Neural progenitor cell (in vitro differentiated cells): ENCODE data around the gene GRM2. TPM values are rescaled to one million over a fixed set of nuclear protein-coding genes. Genes with fewer than 3 reads are reported as not detected.

ENCODE experiments used
- DNase-seq: peaks from one replicate; pipeline ENCODE4 v3.0.0-alpha.2; 2016; ENCODE audit warnings: low spot score
- H2AFZ ChIP-seq: fragments of 200-600 bp; sonication (generic); replicated peaks from 2 replicates; pipeline ENCODE4 v1.6.1; 2016; ENCODE audit warnings: antibody characterized with exemption
- H3F3A ChIP-seq: fragments of 200-600 bp; sonication (generic); 2 replicates; pipeline ENCODE4 v1.6.1; 2016; ENCODE audit warnings: antibody characterized with exemption, low read depth
- H3K27ac ChIP-seq: fragments of 200-600 bp; sonication (generic); 2 replicates; pipeline ENCODE4 v1.5.1; 2016; ENCODE audit warnings: mild to moderate bottlenecking
- H3K27me3 ChIP-seq: fragments of 200-600 bp; sonication (generic); 2 replicates; pipeline ENCODE4 v1.6.1; 2016; ENCODE audit warnings: mild to moderate bottlenecking, moderate library complexity
- H3K36me3 ChIP-seq: fragments of 200-600 bp; sonication (generic); 2 replicates; pipeline ENCODE4 v1.5.1; 2016
- H3K4me1 ChIP-seq: fragments of 200-600 bp; sonication (generic); 2 replicates; pipeline ENCODE4 v1.6.1; 2016; ENCODE audit warnings: mixed run types
- H3K4me2 ChIP-seq: fragments of 200-600 bp; sonication (generic); 2 replicates; pipeline ENCODE4 v1.6.1; 2016
- H3K4me3 ChIP-seq: fragments of 200-600 bp; sonication (generic); 2 replicates; pipeline ENCODE4 v1.5.1; 2016
- H3K79me2 ChIP-seq: fragments of 200-600 bp; sonication (generic); 2 replicates; pipeline ENCODE4 v1.6.1; 2016; ENCODE audit warnings: low read depth
- H3K9ac ChIP-seq: fragments of 200-600 bp; sonication (generic); 2 replicates; pipeline ENCODE4 v1.6.1; 2016
- H3K9me3 ChIP-seq: fragments of 200-600 bp; sonication (generic); 2 replicates; pipeline ENCODE4 v1.5.1; 2016; ENCODE audit warnings: low read depth
- H4K20me1 ChIP-seq: fragments of 200-600 bp; sonication (generic); 2 replicates; pipeline ENCODE4 v1.6.1; 2016; ENCODE audit warnings: low read depth
- H3K27ac Mint-ChIP-seq: 3 replicates; pipeline ENCODE4 v1.8.0; 2021; ENCODE audit warnings: mixed read lengths
- H3K27me3 Mint-ChIP-seq: 2 replicates; pipeline ENCODE4 v1.8.0; 2022; ENCODE audit warnings: low read depth, mild to moderate bottlenecking, inconsistent platforms, moderate library complexity, mixed read lengths; ENCODE audit not compliant: insufficient read depth
- H3K36me3 Mint-ChIP-seq: 3 replicates; pipeline ENCODE4 v1.8.0; 2021; ENCODE audit warnings: mixed read lengths
- H3K4me1 Mint-ChIP-seq: 3 replicates; pipeline ENCODE4 v1.8.0; 2021; ENCODE audit warnings: mixed read lengths
- H3K4me3 Mint-ChIP-seq: 3 replicates; pipeline ENCODE4 v1.8.0; 2021; ENCODE audit warnings: mild to moderate bottlenecking, moderate library complexity, mixed read lengths
- H3K9me3 Mint-ChIP-seq: 3 replicates; pipeline ENCODE4 v1.8.0; 2020; ENCODE audit warnings: mixed read lengths
- CTCF ChIP-seq: fragments of 200-600 bp; sonication (generic); IDR thresholded peaks from 2 replicates; pipeline ENCODE4 v1.5.1; 2017; ENCODE audit warnings: antibody characterized with exemption, mild to moderate bottlenecking
- EZH2 ChIP-seq: fragments of 200-600 bp; sonication (generic); IDR thresholded peaks from 2 replicates; pipeline ENCODE4 v1.6.1; 2017; ENCODE audit warnings: antibody characterized with exemption, mild to moderate bottlenecking, moderate library complexity
- EZH2phosphoT487 ChIP-seq: fragments of 200-600 bp; sonication (generic); IDR thresholded peaks from 2 replicates; pipeline ENCODE4 v1.6.1; 2017; ENCODE audit warnings: antibody characterized with exemption
- total RNA-seq: library from RNA; depleted of rRNA; stranded (reverse); fragments of >200 nt; gene quantifications from 2 replicates; pipeline ENCODE4 v1.2.3, GENCODE V29; 2015; ENCODE audit warnings: low replicate concordance

The GRM2 gene
- total RNA-seq, 1 donor from 2014 or later: 1.9 TPM

- H3K36me3 Mint-ChIP-seq: no peaks in the 10 kb centered on the region
- H3K27ac ChIP-seq: no peak overlapping the region
- H3K4me3 Mint-ChIP-seq: no peak overlapping the region
- no peaks in the 10 kb centered on the region for H3K27me3 ChIP-seq
- peaks cover 6% of the 10 kb centered on the region for H3K9me3 Mint-ChIP-seq
- no peaks in the 10 kb centered on the region for H3F3A ChIP-seq
- H3K27ac Mint-ChIP-seq: no peak overlapping the region
- no peak for DNase-seq
- H3K27me3 Mint-ChIP-seq: peaks cover 2% of the 10 kb centered on the region
- no peak overlapping the region for H3K4me2 ChIP-seq
- no peak overlapping the region for H3K4me3 ChIP-seq
- no peaks in the 10 kb centered on the region for H3K4me1 Mint-ChIP-seq
- no peaks in the 10 kb centered on the region for H4K20me1 ChIP-seq
- H2AFZ ChIP-seq: no peak overlapping the region
- no peak overlapping the region for H3K9ac ChIP-seq
- H3K79me2 ChIP-seq: no peaks in the 10 kb centered on the region
- H3K4me1 ChIP-seq: no peaks in the 10 kb centered on the region
- H3K9me3 ChIP-seq: peaks cover 8% of the 10 kb centered on the region
- TF ChIP-seq CTCF (no peak), EZH2phosphoT487 (no peak), EZH2 (no peak)
- no peaks in the 10 kb centered on the region for H3K36me3 ChIP-seq
Observed at GRCh38 chr3:51747840-51748239, 41.0 kb downstream of the GRM2 start.

GRCh38 chr3:51748327-51748726, 41.5 kb downstream of the GRM2 start:
- no peaks in the 10 kb centered on the region for H3K4me1 Mint-ChIP-seq
- H3K9ac ChIP-seq: no peak overlapping the region
- DNase-seq: no peak
- no peaks in the 10 kb centered on the region for H3K36me3 Mint-ChIP-seq
- peaks cover 6% of the 10 kb centered on the region for H3K9me3 Mint-ChIP-seq
- no peak overlapping the region for H2AFZ ChIP-seq
- no peak overlapping the region for H3K4me2 ChIP-seq
- H3K79me2 ChIP-seq: no peaks in the 10 kb centered on the region
- TF ChIP-seq CTCF (no peak), EZH2phosphoT487 (no peak), EZH2 (no peak)
- no peaks in the 10 kb centered on the region for H3K36me3 ChIP-seq
- no peak overlapping the region for H3K4me3 Mint-ChIP-seq
- peaks cover 2% of the 10 kb centered on the region for H3K27me3 Mint-ChIP-seq
- no peak overlapping the region for H3K4me3 ChIP-seq
- H3K27ac Mint-ChIP-seq: no peak overlapping the region
- no peak overlapping the region for H3K27ac ChIP-seq
- no peaks in the 10 kb centered on the region for H3F3A ChIP-seq
- H3K9me3 ChIP-seq: peaks cover 8% of the 10 kb centered on the region
- no peaks in the 10 kb centered on the region for H3K27me3 ChIP-seq
- H4K20me1 ChIP-seq: no peaks in the 10 kb centered on the region
- H3K4me1 ChIP-seq: no peaks in the 10 kb centered on the region

- Histone ChIP-seq H3K36me3 (no peaks in the 10 kb centered on the region), H3K4me2 (no peak overlapping the region), H2AFZ (no peak overlapping the region), H3K4me3 (no peak overlapping the region), H3K27ac (no peak overlapping the region), H4K20me1 (no peaks in the 10 kb centered on the region), H3F3A (no peaks in the 10 kb centered on the region), H3K4me1 (no peaks in the 10 kb centered on the region), H3K79me2 (no peaks in the 10 kb centered on the region), H3K9ac (no peak overlapping the region), H3K27me3 (no peaks in the 10 kb centered on the region), H3K9me3 (peaks cover 8% of the 10 kb centered on the region)
- TF ChIP-seq EZH2phosphoT487 (no peak), EZH2 (no peak), CTCF (no peak)
- Mint-ChIP-seq H3K4me1 (no peaks in the 10 kb centered on the region), H3K27ac (no peak overlapping the region), H3K36me3 (no peaks in the 10 kb centered on the region), H3K9me3 (peaks cover 12% of the 10 kb centered on the region), H3K4me3 (no peak overlapping the region), H3K27me3 (peaks cover 5% of the 10 kb centered on the region)
- no peak for DNase-seq
Observed at GRCh38 chr3:51750878-51751277, 44.0 kb downstream of the GRM2 start.
